ENCODE measurements around the gene PRKAR1B.

Gene PRKAR1B

GRCh38 chr7:761101-761500 lies 34.0 kb upstream of the PRKAR1B start:
- no peak for TF ChIP-seq CTCF (conservative IDR thresholded peaks at IDR 0.05; ENCODE audit: low read depth)
- H3K27ac ChIP-seq: no peak overlapping the region; the same call in 1 of the 2 replicates
- DNase-seq (ENCODE audit: low spot score): no peak
- ChIA-PET CTCF (no interaction called here), POLR2A (ENCODE audit: low non-redundant PET) (no interaction called here)

- POLR2A ChIA-PET (ENCODE audit: low non-redundant PET): no interaction called here
- CTCF ChIA-PET: interaction anchor here (0.6 kb wide), 1 partner anchor 398 kb away, joined by 3 read pairs; no protein-coding TSS in a partner anchor
- H3K27ac ChIP-seq: no peak overlapping the region
- no peak for TF ChIP-seq CTCF (conservative IDR thresholded peaks at IDR 0.05; ENCODE audit: low read depth)
- DNase-seq (ENCODE audit: low spot score): no peak
Measured at GRCh38 chr7:760006-760405, 32.9 kb upstream of the PRKAR1B start.

GRCh38 chr7:759569-759968 lies 32.5 kb upstream of the PRKAR1B start:
- no peak for DNase-seq (ENCODE audit: low spot score)
- H3K27ac ChIP-seq: no peak overlapping the region
- no peak for TF ChIP-seq CTCF (conservative IDR thresholded peaks at IDR 0.05; ENCODE audit: low read depth)
- ChIA-PET POLR2A (ENCODE audit: low non-redundant PET) (no interaction called here), CTCF (no interaction called here)

- H3K27ac ChIP-seq: no peak overlapping the region
- no peak for DNase-seq (ENCODE audit: low spot score)
- POLR2A ChIA-PET (ENCODE audit: low non-redundant PET): no interaction called here
- CTCF ChIA-PET: interaction anchor here (0.6 kb wide), 1 partner anchor 10 kb away, joined by 5 read pairs; no protein-coding TSS in a partner anchor
- no peak for TF ChIP-seq CTCF (conservative IDR thresholded peaks at IDR 0.05; ENCODE audit: low read depth)
Measured at GRCh38 chr7:757741-758163, 30.7 kb upstream of the PRKAR1B start.

- H3K27ac ChIP-seq: no peak overlapping the region
- ChIA-PET POLR2A (ENCODE audit: low non-redundant PET) (no interaction called here), CTCF (no interaction called here)
Measured at GRCh38 chr7:756928-757560, 30.0 kb upstream of the PRKAR1B start.

GRCh38 chr7:756231-756927 lies 29.3 kb upstream of the PRKAR1B start:
- no peak for TF ChIP-seq CTCF (conservative IDR thresholded peaks at IDR 0.05; ENCODE audit: low read depth)
- ChIA-PET POLR2A (ENCODE audit: low non-redundant PET) (no interaction called here), CTCF (no interaction called here)
- DNase-seq (ENCODE audit: low spot score): no peak
- H3K27ac ChIP-seq: no peak overlapping the region

More at GRCh38 chr7:756928-757560, 30.0 kb upstream of the PRKAR1B start:
- no peak for TF ChIP-seq CTCF (conservative IDR thresholded peaks at IDR 0.05; ENCODE audit: low read depth)
- no peak for DNase-seq (ENCODE audit: low spot score)

Data from RWPE1 (cell line).